PC-3 (cell line): ENCODE results near the gene TXNDC11. TPM values are rescaled to one million over a fixed set of nuclear protein-coding genes. Genes with fewer than 3 reads are reported as not detected.
A peak's percentile ranks its signal among the peaks of the same experiment; 100 is the strongest.

Experiments
- ATAC-seq: fragments of 200-7000 bp; cut with Tn5 transposase; 2 replicates; pipeline ENCODE4 v1.9.1; 2020; ENCODE audit warnings: mild to moderate bottlenecking, moderate library complexity
- Bru-seq: library from RNA; stranded (reverse); fragments of 400-500 nt; gene quantifications from one replicate; lab custom pipeline; 2021; lab: Mats Ljungman, UMichigan
- BruChase-seq, 2 experiments: library from RNA; stranded (reverse); fragments of 400-500 nt; gene quantifications; one replicate each; lab custom pipeline; 2021; lab: Mats Ljungman, UMichigan
- BruUV-seq: library from RNA; stranded (reverse); fragments of 400-500 nt; replicated peaks from 2 replicates; lab custom pipeline; 2021; lab: Mats Ljungman, UMichigan
- CTCF ChIA-PET: fragments of 300-600 bp; sonication (Branson Sonifier 250); formaldehyde crosslinking; loops from one replicate; lab custom pipeline; 2022; ENCODE audit warnings: antibody characterized with exemption; lab: Charles Lee
- POLR2A ChIA-PET: fragments of 300-600 bp; sonication (Branson Sonifier 250); formaldehyde crosslinking; loops from one replicate; lab custom pipeline; 2022; ENCODE audit warnings: antibody characterized with exemption; ENCODE audit not compliant: unreplicated experiment; lab: Charles Lee
- DNase-seq: peaks from one replicate; pipeline ENCODE4 v3.0.0-alpha.2; 2015
- H2AFZ ChIP-seq: fragments of 300-600 bp; sonication (generic); 2 replicates; pipeline ENCODE4 v1.6.0; 2016; ENCODE audit warnings: antibody characterized with exemption, low read length
- H3F3A ChIP-seq: fragments of 300-600 bp; sonication (generic); one replicate; pipeline ENCODE4 v1.6.0; 2017; ENCODE audit warnings: antibody characterized with exemption, low read length, control low read depth, mild to moderate bottlenecking; ENCODE audit not compliant: unreplicated experiment
- H3K27ac ChIP-seq: fragments of 300-600 bp; sonication (generic); 2 replicates; pipeline ENCODE4 v1.5.1; 2016; ENCODE audit warnings: mild to moderate bottlenecking, low read length
- H3K27me3 ChIP-seq: fragments of 300-600 bp; sonication (generic); 2 replicates; pipeline ENCODE4 v1.6.1; 2016; ENCODE audit warnings: low read length, mixed read lengths
- H3K36me3 ChIP-seq: fragments of 300-600 bp; sonication (generic); 2 replicates; pipeline ENCODE4 v1.6.1; 2016; ENCODE audit warnings: low read depth, mixed run types, low read length, mixed read lengths
- H3K4me1 ChIP-seq: fragments of 300-600 bp; sonication (generic); 2 replicates; pipeline ENCODE4 v1.5.1; 2016; ENCODE audit warnings: low read length; ENCODE audit not compliant: insufficient read depth
- H3K4me2 ChIP-seq: fragments of 300-600 bp; sonication (generic); 2 replicates; pipeline ENCODE4 v1.6.0; 2016; ENCODE audit warnings: low read length
- H3K4me3 ChIP-seq: fragments of 300-600 bp; sonication (generic); 2 replicates; pipeline ENCODE4 v1.5.1; 2016; ENCODE audit warnings: mild to moderate bottlenecking, low read length, mixed read lengths
- H3K79me2 ChIP-seq: fragments of 300-600 bp; sonication (generic); 2 replicates; pipeline ENCODE4 v1.6.1; 2017; ENCODE audit warnings: low read length, mixed read lengths
- H3K9ac ChIP-seq: fragments of 300-600 bp; sonication (generic); 2 replicates; pipeline ENCODE4 v1.6.0; 2016; ENCODE audit warnings: mild to moderate bottlenecking, low read length
- H3K9me2 ChIP-seq: fragments of 300-600 bp; sonication (generic); replicated peaks from 2 replicates; pipeline ENCODE4 v1.6.1; 2016; ENCODE audit warnings: mixed run types, low read length, mixed read lengths
- H3K9me3 ChIP-seq: fragments of 300-600 bp; sonication (generic); 2 replicates; pipeline ENCODE4 v1.6.1; 2016; ENCODE audit warnings: low read length, mixed read lengths
- H4K20me1 ChIP-seq: fragments of 300-600 bp; sonication (generic); 2 replicates; pipeline ENCODE4 v1.6.1; 2016; ENCODE audit warnings: low read length, mixed read lengths
- CTCF ChIP-seq: fragments of 300-600 bp; sonication (generic); conservative IDR thresholded peaks from 2 replicates; pipeline ENCODE4 v1.5.1; 2017; ENCODE audit warnings: antibody characterized with exemption, low read depth, mild to moderate bottlenecking, low read length
- EZH2 ChIP-seq: fragments of 300-600 bp; sonication (generic); IDR thresholded peaks from one replicate; pipeline ENCODE4 v1.6.1; 2017; ENCODE audit warnings: antibody characterized with exemption, mild to moderate bottlenecking, low read length; ENCODE audit not compliant: unreplicated experiment
- EZH2phosphoT487 ChIP-seq: fragments of 300-600 bp; sonication (generic); IDR thresholded peaks from 2 replicates; pipeline ENCODE4 v1.6.1; 2018; ENCODE audit warnings: mild to moderate bottlenecking, antibody characterized with exemption, low read length, borderline replicate concordance
- intact Hi-C: fragments of 100-400 bp; cut with micrococcal nuclease; formaldehyde crosslinking; loops from 2 replicates; pipeline ENCODE4 v1.9.0; 2023
- long read RNA-seq: library from polyadenylated mRNA; unstranded; transcript quantifications from one replicate; pipeline ENCODE4 v2.0.0, GENCODE V29; 2021; ENCODE audit not compliant: unreplicated experiment
- total RNA-seq: library from RNA; depleted of rRNA; stranded (reverse); fragments of >200 nt; gene quantifications from 2 replicates; pipeline ENCODE4 v1.2.3, GENCODE V29; 2014; rRNA removed

Gene TXNDC11
- 20.2 and 26.6 TPM in 2 replicates for total RNA-seq
- percentile 85 among the genes with signal in this experiment for Bru-seq, nascent RNA
- BruChase-seq, experiment 1, labeled RNA remaining after a 6-hour chase, result percentile 67 among the genes with signal in this experiment
- percentile 69 among the genes with signal in this experiment for BruChase-seq, experiment 2, labeled RNA remaining after a 2-hour chase
- long read RNA-seq, transcript TXNDC11-201 (12 exons, 3,140 nt), result major isoform, 31 of 67 reads
- long read RNA-seq, partial matches to known transcripts, result 7 of 67 reads
- long read RNA-seq, other reads (novel, unspliced or antisense), result 28 of 67 reads

- no TSS peak for BruUV-seq
- H2AFZ ChIP-seq, result peak within 1 kb of the TSS; percentile 80
- intact Hi-C loops, result loop anchor here (1.0 kb wide), 1 partner anchor 15 kb away; no protein-coding TSS in a partner anchor
- peak; percentile 96 for DNase-seq
- H3F3A ChIP-seq, result no peaks in the 10 kb centered on the region
- H3K4me2 ChIP-seq, result peak within 1 kb of the TSS; percentile 94
- H3K4me1 ChIP-seq, result peaks cover 20% of the 10 kb centered on the region
- peak within 1 kb of the TSS; percentile 99 for H3K4me3 ChIP-seq
- no peak for TF ChIP-seq EZH2
- TF ChIP-seq EZH2phosphoT487, result no peak
- TF ChIP-seq CTCF, result no peak
- H3K79me2 ChIP-seq, result peaks cover 53% of the 10 kb centered on the region
- no peaks in the 10 kb centered on the region for H3K36me3 ChIP-seq
- H3K27ac ChIP-seq, result peak within 1 kb of the TSS; percentile 69
- ChIA-PET POLR2A (interaction anchor here (0.6 to 0.9 kb wide), 2 partner anchors 35 to 54 kb away, joined by 3 to 6 read pairs; partner anchors contain the start of gene ZC3H7A), CTCF (interaction anchor here (1.0 kb wide), 1 partner anchor 54 kb away, joined by 4 read pairs; the partner anchor contains the start of gene ZC3H7A)
- ATAC-seq, result peak; percentile 88
- peaks cover 16% of the 10 kb centered on the region; the same call in 1 of the 2 replicates for H4K20me1 ChIP-seq
- H3K9me2 ChIP-seq, result no peaks in the 10 kb centered on the region
- H3K27me3 ChIP-seq, result no peaks in the 10 kb centered on the region
- H3K9ac ChIP-seq, result peak within 1 kb of the TSS; percentile 93
- no peaks in the 10 kb centered on the region for H3K9me3 ChIP-seq
Observed at GRCh38 chr16:11742536-11743307, at the start of gene TXNDC11. TSS of gene TXNDC11 (minus strand) at chr16:11742857. CDS start at chr16:11742730, 127 bp downstream.

GRCh38 chr16:11791144-11791828, 48.6 kb upstream of the TXNDC11 start:
- no peak overlapping the region for H3K27ac ChIP-seq
- no TSS peak for BruUV-seq
- CTCF ChIA-PET, result no interaction called here

More at GRCh38 chr16:11791144-11791828, 48.6 kb upstream of the TXNDC11 start:
- H3K36me3 ChIP-seq, result no peaks in the 10 kb centered on the region
- H3F3A ChIP-seq, result no peaks in the 10 kb centered on the region
- intact Hi-C loops, result no loop called here
- H3K79me2 ChIP-seq, result peaks cover 94% of the 10 kb centered on the region
- H4K20me1 ChIP-seq, result peaks cover 10% of the 10 kb centered on the region; the same call in 1 of the 2 replicates
- no peak overlapping the region for H3K4me3 ChIP-seq
- no peak for TF ChIP-seq EZH2
- TF ChIP-seq CTCF, result no peak
- ATAC-seq, result no peak
- no peaks in the 10 kb centered on the region for H3K9me2 ChIP-seq
- no peak for DNase-seq
- no peak overlapping the region for H3K4me2 ChIP-seq
- no peaks in the 10 kb centered on the region for H3K9me3 ChIP-seq
- H3K9ac ChIP-seq, result no peak overlapping the region
- 0 out of 2 replicates have a peak, but pooled peaks cover 5% of the 10 kb centered on the region for H3K4me1 ChIP-seq
- no peak overlapping the region for H2AFZ ChIP-seq
- POLR2A ChIA-PET, result no interaction called here
- no peaks in the 10 kb centered on the region for H3K27me3 ChIP-seq
